HG03064 (cell line): Measurements from ENCODE around the gene SNCB.

ENCODE experiments used
- ATAC-seq: cut with Tn5 transposase; IDR thresholded peaks from one replicate; pipeline ENCODE4 v1.9.1; 2021; ENCODE audit warnings: low read depth; ENCODE audit not compliant: unreplicated experiment

The SNCB gene

DNA sequence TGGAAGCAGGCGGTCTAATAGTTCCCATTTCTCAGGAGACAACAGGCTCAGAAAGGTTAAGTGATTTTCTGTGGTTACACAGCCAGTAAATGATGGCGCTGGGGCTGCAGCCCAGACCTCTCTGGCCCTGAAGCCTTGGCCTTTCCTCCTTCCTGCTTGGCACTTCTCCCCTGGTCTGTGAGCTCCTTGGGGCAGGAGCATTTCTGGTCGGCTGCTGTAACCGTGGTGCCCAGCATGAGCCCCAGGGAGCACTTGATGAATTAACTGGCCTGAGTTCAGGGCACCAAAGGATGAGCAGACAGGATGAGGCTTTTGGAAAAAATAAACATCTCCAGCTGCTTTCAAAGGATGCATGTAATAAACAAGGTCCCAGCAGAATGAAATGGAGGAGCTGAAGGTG, 51.0 kb downstream of the SNCB start:
- no peak for ATAC-seq

DNA sequence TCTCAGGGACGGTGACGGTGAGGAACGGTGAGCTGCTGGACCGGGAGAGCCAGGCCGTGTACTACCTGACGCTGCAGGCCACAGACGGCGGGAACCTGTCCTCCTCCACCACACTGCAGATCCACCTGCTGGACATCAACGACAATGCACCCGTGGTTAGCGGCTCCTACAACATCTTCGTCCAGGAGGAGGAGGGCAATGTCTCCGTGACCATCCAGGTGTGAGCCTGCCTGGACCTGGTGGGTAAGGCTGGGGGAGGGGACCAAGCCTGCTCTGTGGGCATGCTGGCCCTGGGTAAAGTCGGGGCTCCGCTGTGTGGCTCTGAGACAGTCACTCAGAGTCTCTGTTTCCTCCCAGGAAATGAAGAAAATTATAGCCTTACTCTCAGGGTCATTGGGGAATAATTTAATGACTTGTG, 51.9 kb downstream of the SNCB start:
- ATAC-seq: no peak

DNA sequence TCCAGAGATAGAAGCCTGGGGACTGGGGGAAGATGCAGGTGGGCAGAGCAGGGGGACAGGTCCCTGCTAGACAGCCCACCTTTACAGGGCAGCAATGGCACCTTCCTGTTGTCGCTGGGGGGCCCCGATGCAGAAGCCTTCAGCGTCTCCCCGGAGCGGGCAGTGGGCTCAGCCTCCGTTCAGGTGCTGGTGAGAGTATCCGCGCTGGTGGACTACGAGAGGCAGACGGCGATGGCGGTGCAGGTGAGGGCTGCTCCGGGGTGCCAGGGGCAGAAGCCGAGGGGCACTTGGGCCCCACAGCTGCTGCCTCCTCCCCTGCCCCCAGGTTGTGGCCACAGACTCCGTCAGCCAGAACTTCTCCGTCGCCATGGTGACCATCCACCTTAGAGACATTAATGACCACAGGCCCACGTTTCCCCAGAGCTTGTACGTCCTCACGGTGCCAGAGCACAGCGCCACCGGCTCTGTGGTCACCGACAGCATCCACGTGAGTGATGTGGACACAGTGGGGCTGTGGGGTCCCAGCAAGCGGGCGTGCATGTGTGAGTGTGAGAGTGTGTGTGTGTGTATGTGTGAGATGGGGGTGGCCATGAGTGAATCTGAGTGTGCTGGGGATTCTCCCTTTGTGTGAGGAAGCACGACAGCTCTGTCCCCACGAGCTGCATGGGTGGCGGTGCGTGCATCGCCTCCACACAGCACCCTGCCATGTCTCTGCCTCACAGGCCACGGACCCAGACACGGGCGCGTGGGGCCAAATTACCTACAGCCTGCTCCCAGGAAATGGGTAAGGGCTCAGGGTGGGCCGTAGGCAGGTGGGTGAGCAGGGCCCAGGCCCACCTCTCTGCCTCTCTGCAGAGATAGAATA, 52.8 kb downstream of the SNCB start:
- ATAC-seq: no peak

DNA sequence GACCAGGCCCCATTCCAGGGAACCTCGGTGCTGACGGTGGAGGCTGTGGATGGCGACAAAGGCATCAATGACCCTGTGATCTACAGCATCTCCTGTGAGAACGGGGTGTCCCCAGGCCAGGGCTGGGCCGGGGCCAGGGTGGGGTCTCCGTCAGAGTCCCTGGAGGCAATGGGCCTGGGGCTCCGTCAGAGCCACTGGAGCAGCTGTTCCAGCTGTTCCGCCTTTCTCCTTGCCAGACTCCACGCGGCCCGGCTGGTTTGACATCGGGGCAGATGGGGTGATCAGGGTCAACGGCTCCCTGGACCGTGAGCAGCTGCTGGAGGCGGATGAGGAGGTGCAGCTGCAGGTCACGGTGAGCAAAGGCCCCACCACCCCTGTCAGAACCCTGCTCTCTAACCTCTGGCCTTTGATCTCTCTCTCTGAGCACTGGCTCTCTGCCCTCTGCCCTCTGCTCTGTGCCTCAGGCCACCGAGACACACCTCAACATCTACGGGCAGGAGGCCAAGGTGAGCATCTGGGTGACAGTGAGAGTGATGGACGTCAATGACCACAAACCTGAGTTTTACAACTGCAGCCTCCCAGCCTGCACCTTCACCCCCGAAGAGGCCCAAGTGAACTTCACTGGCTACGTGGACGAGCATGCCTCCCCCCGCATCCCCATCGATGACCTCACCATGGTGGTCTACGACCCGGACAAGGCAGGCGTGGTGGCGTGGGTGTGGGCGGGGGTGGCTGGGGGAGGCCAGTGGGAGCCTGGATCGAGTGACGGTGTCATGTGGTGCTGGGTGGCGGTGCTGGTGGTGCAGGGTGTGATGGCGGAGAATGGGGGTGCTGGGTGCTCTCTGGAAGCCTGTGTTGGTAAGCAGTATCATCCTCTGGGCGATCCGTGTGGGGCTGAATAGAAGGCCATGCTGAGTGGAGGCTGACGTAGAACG, 54.6 kb downstream of the SNCB start:
- ATAC-seq: no peak

DNA sequence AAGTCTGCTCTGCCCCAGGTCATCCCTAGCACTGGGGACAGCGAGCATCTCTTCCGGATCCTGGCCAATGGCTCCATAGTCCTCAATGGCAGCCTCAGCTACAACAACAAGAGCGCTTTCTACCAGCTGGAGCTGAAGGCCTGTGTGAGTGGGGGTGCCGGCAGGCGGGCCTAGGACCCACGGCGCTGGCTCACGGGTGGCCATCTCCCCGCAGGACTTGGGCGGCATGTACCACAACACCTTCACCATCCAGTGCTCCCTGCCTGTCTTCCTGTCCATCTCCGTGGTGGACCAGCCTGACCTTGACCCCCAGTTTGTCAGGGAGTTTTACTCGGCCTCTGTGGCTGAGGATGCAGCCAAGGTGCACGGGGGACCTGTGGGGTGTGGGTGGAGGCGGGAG, 55.3 kb downstream of the SNCB start:
- ATAC-seq: no peak

DNA sequence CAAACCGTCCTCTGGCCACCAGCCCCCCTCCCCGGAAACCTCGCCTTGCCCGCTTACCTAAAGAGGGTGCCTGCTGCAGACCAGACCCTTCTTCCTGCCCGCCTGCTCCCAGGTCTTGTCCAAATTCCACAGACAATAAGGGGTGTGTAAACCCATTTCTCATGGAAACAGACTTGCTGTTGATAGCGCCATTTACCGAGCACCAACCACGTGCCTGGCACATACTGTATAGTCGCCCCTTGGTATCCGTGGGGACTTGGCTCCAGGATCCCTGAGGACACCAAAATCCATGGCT, 56.1 kb downstream of the SNCB start:
- ATAC-seq: no peak

GRCh38 chr5:176573564-176574296, 56.6 kb downstream of the SNCB start:
- ATAC-seq: no peak
